Stomach (tissue), 9 donors: ENCODE data around the gene KIAA0408. TPM values are rescaled to one million over a fixed set of nuclear protein-coding genes. Genes with fewer than 3 reads are reported as not detected.

Source experiments
- DNase-seq, 2 donors: peaks; one replicate each; pipeline versions ENCODE4 v3.0.0 to v3.0.0-alpha.2; 2013 to 2019
- H3K27ac ChIP-seq, 5 donors: fragments of 200-600 bp in 4 of 5; sonication (generic) in 4 of 5; one replicate each; pipeline ENCODE4 v1.5.1; 2013 to 2019; ENCODE audit warnings: mild to moderate bottlenecking in 1 of 5, moderate library complexity in 1 of 5
- H3K27me3 ChIP-seq, 3 donors: fragments of 200-600 bp; sonication (generic); one replicate each; pipeline ENCODE4 v1.5.1; 2017 to 2019; ENCODE audit warnings: mixed run types in 1 of 3
- H3K36me3 ChIP-seq, 4 donors: fragments of 200-600 bp; sonication (generic); 1 replicate in 3 of 4; 2 replicates in 1 of 4; pipeline ENCODE4 v1.5.1; 2016 to 2019
- H3K4me1 ChIP-seq, 4 donors: fragments of 200-600 bp; sonication (generic); one replicate each; pipeline ENCODE4 v1.5.1; 2016 to 2019
- H3K4me3 ChIP-seq, 4 donors: fragments of 200-600 bp; sonication (generic) in 3 of 4; one replicate each; pipeline ENCODE4 v1.5.1; 2016 to 2019; ENCODE audit warnings: mild to moderate bottlenecking in 1 of 4
- H3K9me3 ChIP-seq, 4 donors: fragments of 200-600 bp; sonication (generic); one replicate each; pipeline ENCODE4 v1.5.1; 2016 to 2019
- CTCF ChIP-seq, 7 experiments: fragments of 450-650 bp in 4 of 7; fragments of 200-600 bp in 3 of 7; sonication (generic) in 3 of 7; IDR thresholded peaks; one replicate each; pipeline ENCODE4 v1.5.1; 2016 to 2019; ENCODE audit warnings: antibody characterized with exemption in 7 of 7, control low read depth in 2 of 7, mild to moderate bottlenecking in 1 of 7
- EP300 ChIP-seq: sonication (generic); formaldehyde crosslinking; IDR thresholded peaks from one replicate; pipeline ENCODE4 v1.6.1; 2017; ENCODE audit warnings: antibody characterized with exemption
- POLR2A ChIP-seq, 4 donors: fragments of 450-650 bp; IDR thresholded peaks; one replicate each; pipeline ENCODE4 v1.6.1; 2016; ENCODE audit warnings: antibody characterized with exemption in 4 of 4, control low read depth in 2 of 4, mild to moderate bottlenecking in 1 of 4, moderate library complexity in 1 of 4
- POLR2AphosphoS5 ChIP-seq, 3 donors: sonication (generic); formaldehyde crosslinking; IDR thresholded peaks; one replicate each; pipeline ENCODE4 v1.6.1; 2016; ENCODE audit warnings: antibody characterized with exemption in 3 of 3
- WGBS, 5 donors: extraction: QIAGEN DNeasy Blood & Tissue Kit in 3 of 5; methylation state at CpG; one replicate each; pipeline versions ENCODE4 v1.1.5 to v1.1.7; 2013 to 2018; 5-methylcytosine and 5-hydroxymethylcytosine counted together
- intact Hi-C: fragments of 100-400 bp; cut with DNase I; formaldehyde crosslinking; loops from one replicate; pipeline ENCODE4 v1.15.1; 2023; ENCODE audit warnings: low total_unique reads
- polyA plus RNA-seq, 3 donors: library from polyadenylated mRNA; stranded (reverse); fragments of 200-250 nt; gene quantifications; one replicate each; pipeline ENCODE4 v1.2.3, GENCODE V29; 2013
- total RNA-seq, 5 donors: library from RNA; depleted of rRNA; stranded (reverse); fragments of >200 nt; gene quantifications; one replicate each; pipeline versions ENCODE4 v1.1.0 to v1.2.3, GENCODE V29; 2014 to 2016
- donor health status: healthy with polysubstance abuse.
- donor health status: Bipolar disorder and iron deficiency.
- donor health status: healthy.

KIAA0408 gene
- total and polyA plus RNA-seq, 8 donors, result 0.87 to 89.3 (median 6.4) TPM

- H3K27ac ChIP-seq, result no peak overlapping the region
Measured at GRCh38 chr6:127452803-127453202, 6.4 kb downstream of the KIAA0408 start.

GRCh38 chr6:127451388-127451787 is 7.8 kb downstream of the KIAA0408 start:
- H3K9me3 ChIP-seq, result no peaks in the 10 kb centered on the region
- no peaks in the 10 kb centered on the region for H3K27me3 ChIP-seq
- no peak overlapping the region for H3K27ac ChIP-seq
- intact Hi-C loops, result no loop called here
- H3K4me3 ChIP-seq, result no peak overlapping the region
- H3K4me1 ChIP-seq, result peaks cover 0 to 14% (median 3%) of the 10 kb centered on the region in 4 donors
- 93 to 97% (median 94%) methylated on average over 3 of the region's 3 CpGs for WGBS, 5 donors
- DNase-seq, result no peak
- H3K36me3 ChIP-seq, result peaks cover 0 to 32% (median 8%) of the 10 kb centered on the region in 4 donors
- TF ChIP-seq EP300, result no peak

More at GRCh38 chr6:127452803-127453202, 6.4 kb downstream of the KIAA0408 start:
- H3K4me3 ChIP-seq, result no peak overlapping the region
- no peaks in the 10 kb centered on the region for H3K27me3 ChIP-seq
- no peaks in the 10 kb centered on the region for H3K9me3 ChIP-seq
- TF ChIP-seq POLR2AphosphoS5 (IDR thresholded peaks at IDR 0.05) (no peak), EP300 (no peak), POLR2A (IDR thresholded peaks at IDR 0.05) (no peak), CTCF (IDR thresholded peaks at IDR 0.05) (no peak)
- peaks cover 0 to 18% (median 3%) of the 10 kb centered on the region in 4 donors for H3K36me3 ChIP-seq
- DNase-seq, result no peak
- intact Hi-C loops, result no loop called here
- peaks cover 0 to 18% (median 7%) of the 10 kb centered on the region in 4 donors for H3K4me1 ChIP-seq

- no peaks in the 10 kb centered on the region for H3K9me3 ChIP-seq
- H3K36me3 ChIP-seq, result peaks cover 0 to 47% (median 8%) of the 10 kb centered on the region in 4 donors
- H3K27ac ChIP-seq, result no peak overlapping the region
- H3K4me3 ChIP-seq, result no peak overlapping the region
- TF ChIP-seq POLR2AphosphoS5 (IDR thresholded peaks at IDR 0.05), result no peak
- no peak for TF ChIP-seq CTCF (IDR thresholded peaks at IDR 0.05)
- no peak for TF ChIP-seq EP300
- no peak for TF ChIP-seq POLR2A (IDR thresholded peaks at IDR 0.05)
- H3K4me1 ChIP-seq, result peaks cover 0 to 10% (median 3%) of the 10 kb centered on the region in 4 donors
- intact Hi-C loops, result no loop called here
- DNase-seq, result no peak
- no peaks in the 10 kb centered on the region for H3K27me3 ChIP-seq
Measured at GRCh38 chr6:127447780-127448179, 11.4 kb downstream of the KIAA0408 start.

DNA sequence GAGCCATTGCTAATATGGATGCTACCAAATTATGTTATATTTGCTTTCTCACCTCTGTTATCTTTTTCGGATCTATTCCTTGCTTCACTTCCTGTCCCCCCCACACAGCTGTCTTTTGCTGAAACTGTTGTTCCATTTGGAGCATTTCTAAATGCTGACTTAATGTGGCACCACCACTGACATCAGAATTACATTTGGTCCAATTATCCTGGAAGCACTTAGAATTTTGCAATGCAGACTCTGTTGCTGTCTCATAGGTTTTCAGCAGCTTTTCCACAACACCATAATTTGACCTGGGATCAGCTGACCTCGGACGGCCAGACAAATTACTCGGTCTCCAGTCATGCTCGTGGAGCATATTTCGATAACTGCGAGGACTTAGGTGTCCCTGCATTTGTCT is 12.8 kb downstream of the KIAA0408 start:
- TF ChIP-seq POLR2A (IDR thresholded peaks at IDR 0.05) (no peak), CTCF (IDR thresholded peaks at IDR 0.05) (no peak), EP300 (no peak), POLR2AphosphoS5 (IDR thresholded peaks at IDR 0.05) (no peak)
- H3K4me1 ChIP-seq, result no peaks in the 10 kb centered on the region
- H3K27me3 ChIP-seq, result no peaks in the 10 kb centered on the region
- WGBS, 5 donors, result 86 to 93% (median 93%) methylated on average over 7 of the region's 7 CpGs
- intact Hi-C loops, result no loop called here
- H3K4me3 ChIP-seq, result no peak overlapping the region
- peaks cover 0 to 53% (median 8%) of the 10 kb centered on the region in 4 donors for H3K36me3 ChIP-seq
- no peak overlapping the region for H3K27ac ChIP-seq
- no peaks in the 10 kb centered on the region for H3K9me3 ChIP-seq
- DNase-seq, result no peak

- H3K27me3 ChIP-seq, result no peaks in the 10 kb centered on the region
- 68 to 89% (median 79%) methylated on average over 1 of the region's 1 CpG for WGBS, 5 donors
Measured at GRCh38 chr6:127441881-127442280, 17.3 kb downstream of the KIAA0408 start.

More at GRCh38 chr6:127441881-127442280, 17.3 kb downstream of the KIAA0408 start:
- no peak for DNase-seq
- no peak overlapping the region for H3K4me3 ChIP-seq
- TF ChIP-seq POLR2AphosphoS5 (IDR thresholded peaks at IDR 0.05), result no peak
- TF ChIP-seq EP300, result no peak
- no peak for TF ChIP-seq CTCF (IDR thresholded peaks at IDR 0.05)
- H3K36me3 ChIP-seq, result peaks cover 0 to 25% (median 3%) of the 10 kb centered on the region in 4 donors
- intact Hi-C loops, result no loop called here
- H3K9me3 ChIP-seq, result no peaks in the 10 kb centered on the region
- H3K27ac ChIP-seq, result no peak overlapping the region
- H3K4me1 ChIP-seq, result no peaks in the 10 kb centered on the region
